ENCODE measurements around the gene GSG1L. TPM values are rescaled to one million over a fixed set of nuclear protein-coding genes. Genes with fewer than 3 reads are reported as not detected.

The GSG1L gene
- total and polyA plus RNA-seq, 2 of the 13 experiments (the other 11 are each of a cell fraction or from before 2014, with no cell fraction given), result not detected

- TF ChIP-seq, protein P1, sequence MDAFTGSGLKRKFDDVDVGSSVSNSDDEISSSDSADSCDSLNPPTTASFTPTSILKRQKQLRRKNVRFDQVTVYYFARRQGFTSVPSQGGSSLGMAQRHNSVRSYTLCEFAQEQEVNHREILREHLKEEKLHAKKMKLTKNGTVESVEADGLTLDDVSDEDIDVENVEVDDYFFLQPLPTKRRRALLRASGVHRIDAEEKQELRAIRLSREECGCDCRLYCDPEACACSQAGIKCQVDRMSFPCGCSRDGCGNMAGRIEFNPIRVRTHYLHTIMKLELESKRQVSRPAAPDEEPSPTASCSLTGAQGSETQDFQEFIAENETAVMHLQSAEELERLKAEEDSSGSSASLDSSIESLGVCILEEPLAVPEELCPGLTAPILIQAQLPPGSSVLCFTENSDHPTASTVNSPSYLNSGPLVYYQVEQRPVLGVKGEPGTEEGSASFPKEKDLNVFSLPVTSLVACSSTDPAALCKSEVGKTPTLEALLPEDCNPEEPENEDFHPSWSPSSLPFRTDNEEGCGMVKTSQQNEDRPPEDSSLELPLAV (CRISPR knock-in tag; conservative IDR thresholded peaks at IDR 0.05; ENCODE audit: low read depth), result no peak
- TF ChIP-seq, protein P2, sequence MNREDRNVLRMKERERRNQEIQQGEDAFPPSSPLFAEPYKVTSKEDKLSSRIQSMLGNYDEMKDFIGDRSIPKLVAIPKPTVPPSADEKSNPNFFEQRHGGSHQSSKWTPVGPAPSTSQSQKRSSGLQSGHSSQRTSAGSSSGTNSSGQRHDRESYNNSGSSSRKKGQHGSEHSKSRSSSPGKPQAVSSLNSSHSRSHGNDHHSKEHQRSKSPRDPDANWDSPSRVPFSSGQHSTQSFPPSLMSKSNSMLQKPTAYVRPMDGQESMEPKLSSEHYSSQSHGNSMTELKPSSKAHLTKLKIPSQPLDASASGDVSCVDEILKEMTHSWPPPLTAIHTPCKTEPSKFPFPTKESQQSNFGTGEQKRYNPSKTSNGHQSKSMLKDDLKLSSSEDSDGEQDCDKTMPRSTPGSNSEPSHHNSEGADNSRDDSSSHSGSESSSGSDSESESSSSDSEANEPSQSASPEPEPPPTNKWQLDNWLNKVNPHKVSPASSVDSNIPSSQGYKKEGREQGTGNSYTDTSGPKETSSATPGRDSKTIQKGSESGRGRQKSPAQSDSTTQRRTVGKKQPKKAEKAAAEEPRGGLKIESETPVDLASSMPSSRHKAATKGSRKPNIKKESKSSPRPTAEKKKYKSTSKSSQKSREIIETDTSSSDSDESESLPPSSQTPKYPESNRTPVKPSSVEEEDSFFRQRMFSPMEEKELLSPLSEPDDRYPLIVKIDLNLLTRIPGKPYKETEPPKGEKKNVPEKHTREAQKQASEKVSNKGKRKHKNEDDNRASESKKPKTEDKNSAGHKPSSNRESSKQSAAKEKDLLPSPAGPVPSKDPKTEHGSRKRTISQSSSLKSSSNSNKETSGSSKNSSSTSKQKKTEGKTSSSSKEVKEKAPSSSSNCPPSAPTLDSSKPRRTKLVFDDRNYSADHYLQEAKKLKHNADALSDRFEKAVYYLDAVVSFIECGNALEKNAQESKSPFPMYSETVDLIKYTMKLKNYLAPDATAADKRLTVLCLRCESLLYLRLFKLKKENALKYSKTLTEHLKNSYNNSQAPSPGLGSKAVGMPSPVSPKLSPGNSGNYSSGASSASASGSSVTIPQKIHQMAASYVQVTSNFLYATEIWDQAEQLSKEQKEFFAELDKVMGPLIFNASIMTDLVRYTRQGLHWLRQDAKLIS (CRISPR knock-in tag; IDR thresholded peaks at IDR 0.05), result no peak
- TF ChIP-seq ZSCAN31 (CRISPR knock-in tag; IDR thresholded peaks at IDR 0.05; ENCODE audit: low read depth) (no peak), ZNF709 (CRISPR knock-in tag; IDR thresholded peaks at IDR 0.05) (no peak), ESRRA (CRISPR knock-in tag; IDR thresholded peaks at IDR 0.05; ENCODE audit: low read depth) (no peak), ZNF879 (CRISPR knock-in tag; IDR thresholded peaks at IDR 0.05) (no peak), ZNF160 (CRISPR knock-in tag; IDR thresholded peaks at IDR 0.05) (no peak)
Observed at GRCh38 chr16:27786923-27787625, 276.4 kb downstream of the GSG1L start (continued).

Data from HepG2 (cell line).